Measurements from ENCODE around the gene POLR2I.

- TF ChIP-seq POLR2A (IDR thresholded peaks at IDR 0.05; ENCODE audit: low read depth, low read length) (no peak), POLR2AphosphoS5 (IDR thresholded peaks at IDR 0.05; ENCODE audit: low read depth, low read length) (no peak), TAF1 (IDR thresholded peaks at IDR 0.05; ENCODE audit: low read depth, low read length) (no peak), SPI1 (IDR thresholded peaks at IDR 0.05; ENCODE audit: low read depth, low read length) (no peak), POU2F2 (IDR thresholded peaks at IDR 0.05; ENCODE audit: low read depth, low read length) (no peak), PAX5 (IDR thresholded peaks at IDR 0.05; ENCODE audit: insufficient read depth, low read length, severe bottlenecking) (no peak)
These were observed 10.9 kb upstream of the POLR2I start for GRCh38 chr19:36125557-36125956.

Measured in GM12891 (cell line).